COLO668 (cell line): Measurements from ENCODE around the gene CSMD2.

Experiments
- DNase-seq: peaks from one replicate; lab custom pipeline; 2025; ENCODE audit not compliant: unreplicated experiment; lab: John Stamatoyannopoulos, UW

The CSMD2 gene

GRCh38 chr1:33654267-33654834, 510.7 kb downstream of the CSMD2 start:
- no peak for DNase-seq

GRCh38 chr1:33653226-33653625, 511.8 kb downstream of the CSMD2 start:
- no peak for DNase-seq

GRCh38 chr1:33650708-33651107, 514.3 kb downstream of the CSMD2 start:
- DNase-seq = no peak

- no peak for DNase-seq
Observed at GRCh38 chr1:33649759-33650158, 515.3 kb downstream of the CSMD2 start.

GRCh38 chr1:33643216-33643615, 521.8 kb downstream of the CSMD2 start:
- DNase-seq = no peak

GRCh38 chr1:33641104-33641830, 523.8 kb downstream of the CSMD2 start:
- DNase-seq = no peak

- no peak for DNase-seq
Observed at GRCh38 chr1:33640114-33640660, 524.8 kb downstream of the CSMD2 start.

- no peak for DNase-seq
Observed at GRCh38 chr1:33637846-33638440, 527.1 kb downstream of the CSMD2 start.

- DNase-seq = no peak
Observed at GRCh38 chr1:33636209-33636608, 528.8 kb downstream of the CSMD2 start.

- no peak for DNase-seq
Observed at GRCh38 chr1:33635336-33636012, 529.6 kb downstream of the CSMD2 start.

GRCh38 chr1:33634806-33635205, 530.2 kb downstream of the CSMD2 start:
- DNase-seq = peak; percentile 25

- no peak for DNase-seq
Observed at GRCh38 chr1:33634143-33634542, 530.9 kb downstream of the CSMD2 start.

GRCh38 chr1:33633019-33633801, 531.8 kb downstream of the CSMD2 start:
- peak; percentile 92 for DNase-seq

GRCh38 chr1:33630686-33631085, 534.3 kb downstream of the CSMD2 start:
- no peak for DNase-seq

GRCh38 chr1:33626801-33627200, 538.2 kb downstream of the CSMD2 start:
- DNase-seq = no peak

GRCh38 chr1:33624991-33625870, 539.8 kb downstream of the CSMD2 start:
- no peak for DNase-seq

- DNase-seq = no peak
Observed at GRCh38 chr1:33624261-33624990, 540.6 kb downstream of the CSMD2 start.

- DNase-seq = no peak
Observed at GRCh38 chr1:33623811-33624210, 541.2 kb downstream of the CSMD2 start.

- DNase-seq = no peak
Observed at GRCh38 chr1:33622757-33623156, 542.3 kb downstream of the CSMD2 start.
